Measurements from ENCODE around the gene POLDIP3.

The POLDIP3 gene

GRCh38 chr22:42642806-42643633 lies 28.3 kb upstream of the POLDIP3 start:
- DNase-seq (ENCODE audit: low read depth): no peak

DNA sequence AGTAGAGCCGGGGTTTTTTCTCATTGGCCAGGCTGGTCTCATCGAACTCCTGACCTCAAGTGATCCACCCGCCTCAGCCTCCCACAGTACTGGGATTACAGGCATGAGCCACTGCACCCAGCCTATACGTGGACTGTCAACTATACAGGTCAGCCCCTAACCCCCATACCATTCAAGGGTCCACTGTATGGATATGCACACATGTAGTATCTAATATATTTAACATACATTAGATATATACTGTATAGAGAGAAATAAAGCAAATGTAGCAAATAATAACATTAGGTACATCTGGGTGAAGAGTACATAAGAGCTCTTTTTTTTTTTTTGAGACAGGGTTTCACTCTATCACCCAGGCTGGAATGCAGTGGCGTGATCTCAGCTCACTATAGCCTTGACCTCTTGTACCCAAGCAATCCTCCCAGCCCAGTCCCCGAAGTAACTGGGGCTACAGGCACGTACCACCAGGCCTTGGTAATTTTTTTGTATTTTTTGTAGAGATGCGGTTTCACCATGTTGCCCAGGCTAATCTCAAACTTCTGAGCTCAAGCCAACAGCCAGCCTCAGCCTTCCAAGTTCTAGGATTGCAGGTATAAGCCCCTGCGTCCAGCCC lies 27.2 kb upstream of the POLDIP3 start:
- DNase-seq (ENCODE audit: low read depth): no peak

DNA sequence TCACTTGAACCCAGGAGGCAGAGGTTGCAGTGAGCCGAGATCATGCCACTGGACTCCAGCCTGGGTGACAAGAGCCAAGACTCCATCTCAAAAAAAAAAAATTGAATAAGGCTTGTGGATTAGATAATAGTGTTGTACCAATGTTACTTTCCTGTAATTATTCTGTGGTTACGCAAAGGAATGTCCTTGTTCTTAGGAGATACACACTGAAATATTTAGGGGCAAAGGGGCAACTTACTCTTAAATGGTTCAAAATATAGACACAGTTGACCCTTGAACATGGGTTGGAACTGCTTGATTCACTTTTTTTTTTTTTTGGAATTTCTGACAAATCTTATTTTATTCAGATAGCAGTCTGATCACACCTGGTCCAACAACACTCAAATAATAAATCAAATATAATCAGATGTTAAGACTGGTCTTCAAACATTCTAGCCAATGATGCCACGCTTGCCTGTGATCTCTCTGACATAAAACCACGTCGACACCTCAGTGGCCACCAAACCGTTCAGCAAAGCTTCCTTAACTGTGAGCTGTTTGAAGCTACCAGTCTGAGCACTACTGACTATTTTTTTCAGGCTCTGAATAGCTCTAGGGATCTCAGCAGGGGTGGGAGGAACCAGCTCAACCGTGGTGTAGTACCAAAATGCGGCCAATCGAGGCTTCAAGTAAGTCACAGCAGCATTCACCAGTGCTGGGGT lies 25.0 kb upstream of the POLDIP3 start:
- no peak for DNase-seq (ENCODE audit: low read depth)

GRCh38 chr22:42637555-42637954 lies 22.9 kb upstream of the POLDIP3 start:
- DNase-seq (ENCODE audit: low read depth): no peak

DNA sequence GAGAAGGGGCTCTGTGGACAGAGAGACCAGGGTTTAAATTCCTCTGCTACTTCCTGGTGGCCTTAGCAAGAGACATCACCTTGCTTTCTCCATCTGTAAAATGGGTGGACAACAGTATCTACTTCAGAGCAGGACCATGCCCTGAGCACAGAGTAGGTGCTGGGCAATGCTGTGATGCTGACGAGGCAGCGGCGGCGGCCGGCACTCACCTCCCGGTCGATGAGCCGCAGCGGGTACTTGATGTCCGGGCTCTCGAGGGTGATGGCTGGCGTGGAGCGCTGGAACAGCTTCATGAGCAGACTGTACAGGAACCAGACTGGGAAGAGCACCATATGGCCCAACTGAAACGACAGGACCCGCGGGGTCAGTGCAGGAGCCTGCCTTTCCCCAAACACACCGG lies 21.8 kb upstream of the POLDIP3 start:
- DNase-seq (ENCODE audit: low read depth): no peak

DNA sequence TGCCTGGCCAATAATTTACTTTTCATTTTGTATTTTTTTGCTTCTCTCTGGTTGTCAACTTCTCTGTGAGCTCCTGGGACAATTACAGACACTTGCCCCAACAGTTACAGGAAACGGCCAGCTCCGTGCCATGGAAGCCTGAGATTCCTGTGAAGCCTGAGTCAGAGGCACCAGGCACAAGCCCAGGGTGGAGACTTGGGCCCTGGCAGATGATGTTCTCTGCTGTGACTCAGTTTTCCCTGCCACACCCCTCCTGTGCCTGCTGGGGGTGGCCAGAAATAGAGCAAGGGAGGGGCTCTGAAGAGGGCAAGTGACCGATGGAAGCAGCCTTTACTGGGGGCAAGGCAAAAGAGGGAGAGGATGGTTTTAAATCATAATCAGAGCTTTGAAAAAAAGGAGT lies 20.8 kb upstream of the POLDIP3 start:
- peak; percentile 87 for DNase-seq (ENCODE audit: low read depth)

GRCh38 chr22:42633013-42633412 lies 18.3 kb upstream of the POLDIP3 start:
- DNase-seq (ENCODE audit: low read depth): no peak

DNA sequence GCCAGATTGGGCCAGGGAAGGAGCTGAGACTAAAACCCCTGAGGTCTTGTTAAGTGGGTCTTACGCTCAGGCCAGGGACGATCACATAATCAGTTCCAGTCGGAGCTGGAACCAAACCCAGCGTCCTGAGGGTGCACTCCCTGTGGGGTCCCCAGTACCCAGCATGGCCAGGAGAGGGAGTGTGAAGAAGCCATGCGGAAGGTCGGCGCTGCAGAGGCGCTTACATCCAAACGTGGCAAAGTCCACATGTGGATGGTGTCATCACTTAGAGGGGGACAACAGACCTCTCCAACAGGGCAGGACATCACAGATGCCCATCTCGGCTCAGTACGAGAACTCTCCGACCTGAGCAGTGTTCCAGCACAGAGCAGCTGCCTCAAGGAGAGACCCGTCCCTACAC lies 17.4 kb upstream of the POLDIP3 start:
- no peak for DNase-seq (ENCODE audit: low read depth)

DNA sequence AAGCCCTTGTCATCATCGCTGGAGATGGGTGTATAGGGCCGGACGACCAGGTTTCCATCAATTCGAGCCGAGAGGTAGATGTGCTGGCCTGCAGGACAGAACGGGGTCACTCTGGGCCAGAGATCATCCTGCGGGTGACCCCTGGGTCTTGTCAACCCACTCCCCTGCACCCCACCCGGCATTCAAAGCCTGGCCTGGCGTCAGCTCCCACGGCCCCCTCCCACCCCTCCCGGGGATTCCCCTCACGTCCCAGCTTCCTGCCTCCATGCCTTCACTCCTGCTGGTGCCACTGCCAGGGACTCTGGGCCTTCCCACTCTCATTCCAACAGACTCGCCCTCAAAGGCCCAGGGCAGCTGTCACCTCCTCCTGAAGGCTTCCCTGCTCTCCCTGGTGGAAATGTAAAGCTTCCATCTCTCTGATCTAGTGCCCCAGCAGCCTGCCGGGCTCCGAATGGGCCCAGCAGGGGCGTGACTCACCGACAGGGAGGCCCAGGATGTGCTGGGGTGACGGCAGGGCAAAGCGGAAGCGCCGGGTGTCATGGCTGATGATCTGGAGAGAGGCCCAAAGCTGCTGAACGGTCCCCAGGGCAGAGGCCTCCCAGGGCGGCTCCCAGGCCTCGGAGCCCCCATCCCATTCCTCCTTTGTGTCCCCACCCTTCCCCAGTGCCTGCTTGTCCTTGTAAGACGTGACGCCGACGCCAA lies 16.4 kb upstream of the POLDIP3 start:
- DNase-seq (ENCODE audit: low read depth): no peak

DNA sequence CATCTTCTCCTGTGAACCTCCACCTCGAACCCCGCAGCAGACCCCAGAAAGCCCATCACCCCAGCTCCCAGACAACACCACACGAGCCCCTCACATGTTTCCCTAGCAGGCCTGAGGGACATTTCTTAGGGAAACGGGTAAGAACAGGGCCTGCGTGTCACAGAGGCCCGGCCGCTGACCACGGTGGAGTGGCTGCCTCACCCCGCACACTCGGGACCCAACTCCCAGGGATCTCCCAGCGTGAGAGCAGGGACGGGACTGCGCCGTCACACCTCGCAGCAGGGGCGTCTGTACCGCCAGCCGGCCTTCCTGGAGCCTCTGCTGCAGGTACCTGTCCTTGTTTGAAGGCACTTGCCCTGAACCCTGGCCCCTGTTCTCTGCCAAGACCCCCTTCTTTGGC lies 15.5 kb upstream of the POLDIP3 start:
- DNase-seq (ENCODE audit: low read depth): no peak

GRCh38 chr22:42627981-42628380 lies 13.3 kb upstream of the POLDIP3 start:
- no peak for DNase-seq (ENCODE audit: low read depth)

DNA sequence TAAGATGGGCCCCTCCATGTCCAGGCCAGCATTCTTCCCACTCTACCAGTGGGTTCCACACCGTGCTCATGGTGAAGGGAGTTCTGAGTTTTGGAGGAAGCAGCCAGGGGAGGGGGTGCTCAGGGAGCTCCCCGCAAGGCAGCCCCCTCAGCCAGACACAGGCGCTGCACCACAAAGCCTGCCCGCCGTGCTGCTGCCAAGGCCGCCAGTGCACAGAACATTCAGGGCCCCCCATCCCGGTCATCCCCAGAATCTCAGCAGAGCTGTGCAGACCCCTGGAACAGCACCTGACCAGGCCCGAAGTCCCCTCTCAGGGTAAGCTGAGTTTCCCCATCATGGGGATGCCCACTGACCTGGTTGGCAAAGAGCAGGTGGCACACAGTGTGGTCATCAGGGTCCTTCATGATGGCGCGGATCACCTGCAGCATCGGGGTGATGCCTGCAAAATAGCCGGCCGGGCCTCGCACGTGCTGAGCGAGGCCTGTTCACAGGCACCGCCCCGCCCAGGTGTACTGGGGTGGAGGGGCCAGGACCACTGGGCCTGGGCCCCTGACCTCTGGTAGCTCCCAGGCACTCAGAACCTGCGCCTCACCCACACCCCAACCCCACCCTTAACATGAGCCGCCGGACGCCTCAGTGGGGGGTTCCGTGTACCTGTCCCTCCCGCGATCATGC lies 12.4 kb upstream of the POLDIP3 start:
- DNase-seq (ENCODE audit: low read depth): no peak

DNA sequence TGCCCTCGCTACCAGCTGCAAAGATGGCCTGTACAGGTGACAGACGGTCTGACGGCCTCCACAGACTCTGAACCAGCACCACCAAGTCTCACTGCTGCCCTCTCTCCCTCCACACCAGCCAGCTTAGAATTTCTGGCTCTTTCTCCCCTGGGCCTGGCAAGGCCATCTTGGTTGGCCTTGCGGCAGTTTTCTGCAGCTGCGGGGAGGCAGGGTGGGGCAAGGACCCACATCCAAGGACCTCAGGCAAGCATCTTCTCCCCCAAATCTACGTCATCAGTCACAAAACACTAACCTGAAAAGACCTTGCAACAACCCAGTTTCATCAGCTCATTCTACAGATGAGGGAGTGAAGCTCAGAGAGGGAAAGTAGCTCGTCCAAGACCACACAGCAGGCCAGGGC lies 11.7 kb upstream of the POLDIP3 start:
- no peak for DNase-seq (ENCODE audit: low read depth)

GRCh38 chr22:42625416-42625815 lies 10.7 kb upstream of the POLDIP3 start:
- DNase-seq (ENCODE audit: low read depth): no peak

- DNase-seq (ENCODE audit: low read depth): no peak
Measured at GRCh38 chr22:42624551-42625106, 9.9 kb upstream of the POLDIP3 start.

DNA sequence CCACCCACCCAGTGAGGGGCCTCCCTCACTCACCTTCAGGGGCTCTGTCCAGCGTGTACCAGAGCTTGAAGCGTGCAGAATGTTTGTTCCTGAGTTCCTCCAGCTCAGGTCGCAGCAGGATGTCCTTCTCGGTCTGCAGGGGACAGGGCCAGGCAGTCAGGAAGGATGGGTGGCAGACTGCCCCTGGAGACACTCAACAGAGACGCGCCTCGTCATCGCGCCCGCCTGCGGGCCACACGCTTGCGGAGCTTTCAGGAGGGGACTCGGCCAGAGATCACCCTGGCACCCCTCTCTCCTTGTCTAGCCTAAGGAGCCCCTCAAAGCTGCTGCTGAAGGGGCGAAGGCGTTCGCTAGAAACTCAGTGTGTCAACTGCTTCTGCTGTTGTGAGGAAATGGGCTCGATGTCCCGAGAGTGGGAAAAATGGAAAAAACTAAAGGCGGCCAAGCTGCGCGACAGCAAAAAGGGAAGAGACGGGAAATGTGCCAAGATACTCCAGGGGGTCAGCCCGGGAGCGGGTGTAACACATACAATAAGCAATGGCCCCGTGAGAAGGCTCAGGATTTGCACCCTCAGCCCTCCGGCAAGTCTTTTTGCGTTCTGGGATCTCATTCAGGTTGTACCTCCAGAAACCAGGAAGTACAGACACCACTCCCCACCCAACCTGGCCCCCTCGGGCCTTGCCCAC lies 9.2 kb upstream of the POLDIP3 start:
- no peak for DNase-seq (ENCODE audit: low read depth)

DNA sequence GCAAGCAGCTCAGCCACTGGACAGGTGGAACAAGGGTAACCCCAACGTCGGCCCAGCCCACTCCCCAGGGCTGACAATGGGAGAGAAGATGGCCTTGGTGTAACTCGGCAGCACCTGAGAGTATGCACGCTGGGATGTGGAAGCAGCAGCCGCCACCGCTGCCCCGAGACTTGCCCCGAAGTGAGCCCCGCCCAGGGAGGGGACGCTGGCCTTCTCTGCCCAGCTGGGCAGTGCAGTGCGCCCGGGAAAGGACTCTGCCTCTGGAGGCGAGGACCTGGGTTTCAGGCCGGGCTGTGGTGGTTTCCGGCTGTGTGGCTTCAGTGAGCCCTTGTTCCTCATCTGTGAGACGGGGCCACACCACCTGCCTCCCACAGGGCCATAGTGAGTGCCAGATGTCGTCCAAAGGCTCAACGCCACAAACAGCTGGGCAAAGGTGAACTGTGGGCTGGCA lies 8.6 kb upstream of the POLDIP3 start:
- no peak for DNase-seq (ENCODE audit: low read depth)

- DNase-seq (ENCODE audit: low read depth): no peak
Measured at GRCh38 chr22:42622061-42622710, 7.5 kb upstream of the POLDIP3 start.

DNA sequence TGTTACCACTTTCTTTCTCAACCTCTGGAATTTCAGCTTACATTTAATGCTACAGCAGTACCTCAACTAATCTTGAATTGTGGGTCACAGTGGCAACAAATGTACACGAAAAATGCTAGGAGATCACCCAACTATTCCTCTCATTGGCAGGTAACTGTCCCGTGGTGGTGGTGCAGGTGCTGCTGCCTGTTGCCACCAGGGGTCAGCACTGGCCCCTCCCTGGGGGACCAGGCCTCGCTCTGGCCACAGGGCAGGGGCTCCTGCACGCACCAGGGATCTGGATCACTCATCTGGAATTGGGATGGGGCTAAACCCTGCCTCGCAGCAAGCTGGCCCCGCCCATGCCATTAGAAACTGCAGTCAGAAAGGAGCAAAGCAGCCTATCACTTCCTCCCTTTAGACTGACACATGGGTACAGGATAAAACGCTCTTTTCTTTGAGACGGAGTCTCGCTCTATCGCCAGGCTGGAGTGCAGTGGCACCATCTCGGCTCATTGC lies 6.9 kb upstream of the POLDIP3 start:
- peak; percentile 71 for DNase-seq (ENCODE audit: low read depth)

DNA sequence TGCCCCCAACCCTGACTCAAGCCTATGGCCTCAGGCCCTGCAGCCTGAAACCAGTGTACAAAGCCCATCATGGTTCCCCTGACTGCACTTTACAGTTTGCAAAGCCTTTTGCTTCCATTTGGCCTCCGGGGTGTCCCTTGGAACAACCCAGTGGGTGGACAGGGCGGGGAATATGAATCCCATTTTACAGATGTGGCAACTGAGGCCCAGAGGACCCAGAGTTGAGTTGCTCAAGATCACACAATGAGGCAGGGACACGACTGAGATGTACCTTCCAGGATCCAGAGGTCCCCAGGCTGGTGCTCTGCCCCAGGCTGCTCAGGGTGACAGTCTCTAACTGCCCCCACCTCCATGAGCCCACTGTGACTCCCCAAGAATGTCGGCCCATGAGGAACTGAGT lies 5.4 kb upstream of the POLDIP3 start:
- no peak for DNase-seq (ENCODE audit: low read depth)
